ENCODE data around the gene IRF7.

Gene IRF7

GRCh38 chr11:581342-581741 lies 34.4 kb downstream of the IRF7 start:
- Histone ChIP-seq H3K36me3 (ENCODE audit: control insufficient read depth in 4 of 4, insufficient read depth in 4 of 4, low read length in 3 of 4) (peaks cover 4 to 35% (median 18%) of the 10 kb centered on the region in 4 experiments), H3K9me3 (ENCODE audit: control extremely low read depth in 1 of 5, control insufficient read depth in 4 of 5, insufficient read depth in 2 of 5, low read depth in 1 of 5, low read length in 4 of 5) (no peaks in the 10 kb centered on the region), H3K27ac (ENCODE audit: insufficient read depth in 1 of 2, low read depth in 1 of 2, low read length in 2 of 2, poor library complexity in 1 of 2, severe bottlenecking in 2 of 2) (no peak overlapping the region), H3K4me3 (ENCODE audit: control insufficient read depth in 1 of 7, extremely low read depth in 1 of 7, insufficient read depth in 4 of 7, low read depth in 2 of 7, low read length in 6 of 7) (no peak overlapping the region), H3K27me3 (replicated peaks in 2 of 5; ENCODE audit: control insufficient read depth in 4 of 5, insufficient read depth in 5 of 5, low read length in 4 of 5) (no peaks in the 10 kb centered on the region), H3K4me1 (ENCODE audit: control extremely low read depth in 1 of 4, control insufficient read depth in 4 of 4, insufficient read depth in 4 of 4, low read length in 3 of 4) (peaks cover 3 to 23% (median 16%) of the 10 kb centered on the region in 4 experiments)
- ChIA-PET CTCF (no interaction called here), POLR2A (interaction anchor here (0.5 kb wide), 1 partner anchor 35 kb away, joined by 6 read pairs; no protein-coding TSS in a partner anchor)
- 97% methylated on average over 14 of the region's 14 CpGs for WGBS (ENCODE audit: insufficient coverage)
- no peak for DNase-seq

GRCh38 chr11:579830-580601 lies 35.7 kb downstream of the IRF7 start:
- Histone ChIP-seq H3K4me1 (ENCODE audit: control extremely low read depth in 1 of 4, control insufficient read depth in 4 of 4, insufficient read depth in 4 of 4, low read length in 3 of 4) (peaks cover 3 to 29% (median 22%) of the 10 kb centered on the region in 4 experiments), H3K27ac (ENCODE audit: insufficient read depth in 1 of 2, low read depth in 1 of 2, low read length in 2 of 2, poor library complexity in 1 of 2, severe bottlenecking in 2 of 2) (no peak overlapping the region), H3K4me3 (ENCODE audit: control insufficient read depth in 1 of 7, extremely low read depth in 1 of 7, insufficient read depth in 4 of 7, low read depth in 2 of 7, low read length in 6 of 7) (no peak overlapping the region), H3K27me3 (replicated peaks in 2 of 5; ENCODE audit: control insufficient read depth in 4 of 5, insufficient read depth in 5 of 5, low read length in 4 of 5) (peaks cover 0 to 6% (median 3%) of the 10 kb centered on the region in 5 experiments), H3K9me3 (ENCODE audit: control extremely low read depth in 1 of 5, control insufficient read depth in 4 of 5, insufficient read depth in 2 of 5, low read depth in 1 of 5, low read length in 4 of 5) (no peaks in the 10 kb centered on the region), H3K36me3 (ENCODE audit: control insufficient read depth in 4 of 4, insufficient read depth in 4 of 4, low read length in 3 of 4) (peaks cover 4 to 32% (median 17%) of the 10 kb centered on the region in 4 experiments)
- no peak for DNase-seq
- ChIA-PET POLR2A (interaction anchor here (0.6 kb wide), 1 partner anchor 21 kb away, joined by 9 read pairs; no protein-coding TSS in a partner anchor), CTCF (interaction anchor here (0.6 kb wide), 1 partner anchor 124 kb away, joined by 4 read pairs; no protein-coding TSS in a partner anchor)
- WGBS (ENCODE audit: insufficient coverage) = 92% methylated on average over 19 of the region's 20 CpGs

DNA sequence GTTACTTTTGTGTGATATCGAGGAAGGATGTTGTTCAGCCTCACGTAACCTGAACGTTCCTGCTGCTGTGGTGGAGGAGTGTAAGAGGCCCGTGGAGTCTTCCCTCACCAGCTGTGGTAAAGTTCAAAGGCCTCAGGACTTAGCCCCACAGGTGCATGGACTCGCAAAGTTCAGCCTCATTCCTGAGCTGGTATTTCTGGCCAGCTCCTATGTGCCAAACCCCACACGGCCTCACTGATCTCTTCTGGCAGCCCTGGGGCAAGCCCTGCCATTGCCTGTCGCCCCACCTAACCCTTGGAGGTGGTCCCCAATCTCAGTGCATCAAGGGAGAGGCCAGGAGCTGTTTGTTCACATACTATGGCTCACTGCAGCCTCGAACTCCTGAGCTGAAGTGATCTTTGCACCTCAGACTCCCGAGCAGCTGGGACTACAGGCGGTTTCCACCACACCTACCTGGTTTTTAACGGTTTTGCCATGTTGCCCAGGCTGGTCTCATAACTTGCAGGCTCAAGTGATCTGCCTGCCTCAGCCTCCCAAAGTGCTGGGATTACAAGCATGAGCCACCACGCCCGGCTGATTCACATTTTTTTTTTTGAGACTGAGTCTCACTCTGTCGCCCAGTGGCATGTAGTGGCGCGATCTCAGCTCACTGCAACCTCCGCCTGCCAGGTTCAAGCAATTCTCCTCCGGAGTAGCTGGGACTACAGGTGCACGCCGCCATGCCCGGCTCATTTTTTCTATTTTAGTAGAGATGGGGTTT lies 37.3 kb downstream of the IRF7 start:
- no peak for DNase-seq
- H3K4me3 ChIP-seq (ENCODE audit: control insufficient read depth in 1 of 7, extremely low read depth in 1 of 7, insufficient read depth in 4 of 7, low read depth in 2 of 7, low read length in 6 of 7) = peak overlapping the region in 2 of 7 experiments; percentile 97 to 99
- ChIA-PET CTCF (interaction anchor here (1.8 to 1.9 kb wide), 2 partner anchors 13 to 33 kb away, joined by 4 to 5 read pairs; no protein-coding TSS in a partner anchor), POLR2A (no interaction called here)
- WGBS (ENCODE audit: insufficient coverage) = 91% methylated on average over 19 of the region's 21 CpGs
- H3K4me1 ChIP-seq (ENCODE audit: control extremely low read depth in 1 of 4, control insufficient read depth in 4 of 4, insufficient read depth in 4 of 4, low read length in 3 of 4) = peaks cover 3 to 31% (median 25%) of the 10 kb centered on the region in 4 experiments
- H3K27ac ChIP-seq (ENCODE audit: insufficient read depth in 1 of 2, low read depth in 1 of 2, low read length in 2 of 2, poor library complexity in 1 of 2, severe bottlenecking in 2 of 2) = peak overlapping the region in 1 of 2 experiments; percentile 83
- peaks cover 0 to 18% (median 10%) of the 10 kb centered on the region in 5 experiments for H3K27me3 ChIP-seq (replicated peaks in 2 of 5; ENCODE audit: control insufficient read depth in 4 of 5, insufficient read depth in 5 of 5, low read length in 4 of 5)
- peaks cover 1 to 21% (median 9%) of the 10 kb centered on the region in 4 experiments for H3K36me3 ChIP-seq (ENCODE audit: control insufficient read depth in 4 of 4, insufficient read depth in 4 of 4, low read length in 3 of 4)
- H3K9me3 ChIP-seq (ENCODE audit: control extremely low read depth in 1 of 5, control insufficient read depth in 4 of 5, insufficient read depth in 2 of 5, low read depth in 1 of 5, low read length in 4 of 5) = no peaks in the 10 kb centered on the region

- Histone ChIP-seq H3K4me3 (ENCODE audit: control insufficient read depth in 1 of 7, extremely low read depth in 1 of 7, insufficient read depth in 4 of 7, low read depth in 2 of 7, low read length in 6 of 7) (peak overlapping the region; percentile 74 to 99 (median 89)), H3K27ac (ENCODE audit: insufficient read depth in 1 of 2, low read depth in 1 of 2, low read length in 2 of 2, poor library complexity in 1 of 2, severe bottlenecking in 2 of 2) (peak overlapping the region; percentile 83 to 91), H3K4me1 (ENCODE audit: control extremely low read depth in 1 of 4, control insufficient read depth in 4 of 4, insufficient read depth in 4 of 4, low read length in 3 of 4) (peaks cover 3 to 31% (median 25%) of the 10 kb centered on the region in 4 experiments), H3K36me3 (ENCODE audit: control insufficient read depth in 4 of 4, insufficient read depth in 4 of 4, low read length in 3 of 4) (peaks cover 0 to 19% (median 8%) of the 10 kb centered on the region in 4 experiments), H3K27me3 (replicated peaks in 2 of 5; ENCODE audit: control insufficient read depth in 4 of 5, insufficient read depth in 5 of 5, low read length in 4 of 5) (peaks cover 0 to 22% (median 13%) of the 10 kb centered on the region in 5 experiments), H3K9me3 (ENCODE audit: control extremely low read depth in 1 of 5, control insufficient read depth in 4 of 5, insufficient read depth in 2 of 5, low read depth in 1 of 5, low read length in 4 of 5) (no peaks in the 10 kb centered on the region)
- CTCF ChIA-PET = interaction anchor here (0.6 to 1.9 kb wide), 3 partner anchors 14 to 233 kb away, joined by 3 to 5 read pairs (median 4); no protein-coding TSS in a partner anchor
- POLR2A ChIA-PET = no interaction called here
- DNase-seq = no peak
- 90% methylated on average over 6 of the region's 6 CpGs for WGBS (ENCODE audit: insufficient coverage)
Observed at GRCh38 chr11:577611-577894, 38.2 kb downstream of the IRF7 start.

GRCh38 chr11:576811-577610 lies 38.7 kb downstream of the IRF7 start:
- Histone ChIP-seq H3K27ac (ENCODE audit: insufficient read depth in 1 of 2, low read depth in 1 of 2, low read length in 2 of 2, poor library complexity in 1 of 2, severe bottlenecking in 2 of 2) (peak overlapping the region; percentile 83 to 91), H3K27me3 (replicated peaks in 2 of 5; ENCODE audit: control insufficient read depth in 4 of 5, insufficient read depth in 5 of 5, low read length in 4 of 5) (peaks cover 0 to 22% (median 13%) of the 10 kb centered on the region in 5 experiments), H3K4me3 (ENCODE audit: control insufficient read depth in 1 of 7, extremely low read depth in 1 of 7, insufficient read depth in 4 of 7, low read depth in 2 of 7, low read length in 6 of 7) (peak overlapping the region; percentile 74 to 99 (median 89)), H3K9me3 (ENCODE audit: control extremely low read depth in 1 of 5, control insufficient read depth in 4 of 5, insufficient read depth in 2 of 5, low read depth in 1 of 5, low read length in 4 of 5) (no peaks in the 10 kb centered on the region), H3K4me1 (ENCODE audit: control extremely low read depth in 1 of 4, control insufficient read depth in 4 of 4, insufficient read depth in 4 of 4, low read length in 3 of 4) (peaks cover 3 to 31% (median 25%) of the 10 kb centered on the region in 4 experiments), H3K36me3 (ENCODE audit: control insufficient read depth in 4 of 4, insufficient read depth in 4 of 4, low read length in 3 of 4) (peaks cover 0 to 19% (median 5%) of the 10 kb centered on the region in 4 experiments)
- no peak for DNase-seq
- 7% methylated on average over 35 of the region's 48 CpGs for WGBS (ENCODE audit: insufficient coverage)
- ChIA-PET POLR2A (interaction anchor here (1.2 kb wide), 1 partner anchor 39 kb away, joined by 4 read pairs; the partner anchor contains the start of gene IRF7), CTCF (interaction anchor here (0.6 to 1.9 kb wide), 2 partner anchors 14 to 234 kb away, joined by 3 to 4 read pairs; no protein-coding TSS in a partner anchor)

GRCh38 chr11:575996-576768 lies 39.6 kb downstream of the IRF7 start, which contains the start of gene PHRF1:
TSS of gene PHRF1 (plus strand) at chr11:576470. CDS start at chr11:581513, 5,043 bp downstream.
- peaks cover 0 to 11% (median 1%) of the 10 kb centered on the region in 4 experiments for H3K36me3 ChIP-seq (ENCODE audit: control insufficient read depth in 4 of 4, insufficient read depth in 4 of 4, low read length in 3 of 4)
- DNase-seq = peak; percentile 94 to 98 (median 97)
- H3K4me1 ChIP-seq (ENCODE audit: control extremely low read depth in 1 of 4, control insufficient read depth in 4 of 4, insufficient read depth in 4 of 4, low read length in 3 of 4) = peaks cover 3 to 31% (median 25%) of the 10 kb centered on the region in 4 experiments
- ChIA-PET POLR2A (interaction anchor here (0.7 to 1.2 kb wide), 2 partner anchors 37 to 40 kb away, joined by 3 to 4 read pairs; partner anchors contain the start of gene IRF7), CTCF (interaction anchor here (0.7 kb wide), 2 partner anchors 11 to 39 kb away, joined by 3 read pairs; no protein-coding TSS in a partner anchor)
- peaks cover 0 to 22% (median 13%) of the 10 kb centered on the region in 5 experiments for H3K27me3 ChIP-seq (replicated peaks in 2 of 5; ENCODE audit: control insufficient read depth in 4 of 5, insufficient read depth in 5 of 5, low read length in 4 of 5)
- no peaks in the 10 kb centered on the region for H3K9me3 ChIP-seq (ENCODE audit: control extremely low read depth in 1 of 5, control insufficient read depth in 4 of 5, insufficient read depth in 2 of 5, low read depth in 1 of 5, low read length in 4 of 5)
- WGBS (ENCODE audit: insufficient coverage) = under 1% methylated on average over 70 of the region's 99 CpGs
- H3K27ac ChIP-seq (ENCODE audit: insufficient read depth in 1 of 2, low read depth in 1 of 2, low read length in 2 of 2, poor library complexity in 1 of 2, severe bottlenecking in 2 of 2) = peak within 1 kb of the TSS; percentile 89 to 95
- peak within 1 kb of the TSS; percentile 74 to 99 (median 89) for H3K4me3 ChIP-seq (ENCODE audit: control insufficient read depth in 1 of 7, extremely low read depth in 1 of 7, insufficient read depth in 4 of 7, low read depth in 2 of 7, low read length in 6 of 7)
